IMR-90 (cell line): Measurements from ENCODE around the gene DEFB114. TPM values are rescaled to one million over a fixed set of nuclear protein-coding genes. Genes with fewer than 3 reads are reported as not detected.

ENCODE experiments used
- ATAC-seq: fragments of 200-7000 bp; cut with Tn5 transposase; 2 replicates; pipeline ENCODE4 v1.9.1; 2020; ENCODE audit warnings: low read depth, mild to moderate bottlenecking, moderate library complexity
- BruUV-seq: library from RNA; stranded (reverse); fragments of 400-500 nt; replicated peaks from 2 replicates; lab custom pipeline; 2021; lab: Mats Ljungman, UMichigan
- CTCF ChIA-PET: fragments of 300-600 bp; formaldehyde crosslinking; extraction: SDS; loops from one replicate; lab custom pipeline; 2021; ENCODE audit warnings: antibody characterized with exemption; lab: Yijun Ruan, JAX
- POLR2A ChIA-PET: fragments of 300-600 bp; sonication (Branson Sonifier 250); formaldehyde crosslinking; loops from one replicate; lab custom pipeline; 2022; ENCODE audit warnings: antibody characterized with exemption; ENCODE audit not compliant: unreplicated experiment; lab: Charles Lee
- DNase-seq: peaks from one replicate; pipeline ENCODE4 v3.0.0; 2013
- H2AFZ ChIP-seq: replicated peaks from 2 replicates; pipeline ENCODE3; 2013; ENCODE audit warnings: low read length, mild to moderate bottlenecking; ENCODE audit not compliant: poor library complexity
- H2AK5ac ChIP-seq: 2 replicates; pipeline ENCODE4 v1.6.1; 2013; ENCODE audit warnings: low read depth, low read length, inconsistent platforms
- H2AK9ac ChIP-seq: replicated peaks from 2 replicates; pipeline ENCODE3; 2013; ENCODE audit warnings: mild to moderate bottlenecking, low read depth, low read length, moderate library complexity; ENCODE audit not compliant: poor library complexity
- H2BK120ac ChIP-seq: 2 replicates; pipeline ENCODE4 v1.6.1; 2013; ENCODE audit warnings: low read depth, low read length, inconsistent platforms
- H2BK15ac ChIP-seq: 3 replicates; pipeline ENCODE4 v1.6.1; 2013; ENCODE audit warnings: low read depth, low read length, inconsistent platforms
- H2BK20ac ChIP-seq: 2 replicates; pipeline ENCODE4 v1.6.1; 2013; ENCODE audit warnings: low read depth, mild to moderate bottlenecking, inconsistent platforms, low read length, moderate library complexity
- H2BK5ac ChIP-seq: 2 replicates; pipeline ENCODE4 v1.6.1; 2013; ENCODE audit warnings: mild to moderate bottlenecking, low read depth, low read length, inconsistent platforms; ENCODE audit not compliant: poor library complexity, severe bottlenecking
- H3K14ac ChIP-seq: replicated peaks from 2 replicates; pipeline ENCODE4 v1.6.1; 2013; ENCODE audit warnings: low read depth, low read length, inconsistent platforms
- H3K18ac ChIP-seq: 2 replicates; pipeline ENCODE4 v1.6.1; 2013; ENCODE audit warnings: low read depth, low read length, control low read depth
- H3K23ac ChIP-seq: 2 replicates; pipeline ENCODE4 v1.6.1; 2013; ENCODE audit warnings: low read depth, low read length, inconsistent platforms
- H3K27ac ChIP-seq: 2 replicates; pipeline ENCODE4 v1.5.1; 2013; ENCODE audit warnings: mild to moderate bottlenecking, control low read depth, low read length; ENCODE audit not compliant: insufficient read depth
- H3K27me3 ChIP-seq: 2 replicates; pipeline ENCODE4 v1.6.1; 2013; ENCODE audit warnings: low read length; ENCODE audit not compliant: control insufficient read depth, insufficient read depth
- H3K36me3 ChIP-seq: 2 replicates; pipeline ENCODE4 v1.6.1; 2013; ENCODE audit warnings: low read length, mixed read lengths; ENCODE audit not compliant: control insufficient read depth, insufficient read depth
- H3K4ac ChIP-seq: 2 replicates; pipeline ENCODE4 v1.6.1; 2013; ENCODE audit warnings: low read depth, low read length, inconsistent platforms
- H3K4me1 ChIP-seq: 2 replicates; pipeline ENCODE4 v1.6.1; 2013; ENCODE audit warnings: low read length, mixed read lengths; ENCODE audit not compliant: control insufficient read depth, insufficient read depth
- H3K4me2 ChIP-seq: 2 replicates; pipeline ENCODE4 v1.6.1; 2013; ENCODE audit warnings: low read depth, mild to moderate bottlenecking, control low read depth, low read length, moderate library complexity
- H3K4me3 ChIP-seq: 2 replicates; pipeline ENCODE4 v1.5.1; 2013; ENCODE audit warnings: low read depth, mild to moderate bottlenecking, control low read depth, low read length, moderate library complexity; ENCODE audit not compliant: insufficient read depth
- H3K56ac ChIP-seq: 2 replicates; pipeline ENCODE4 v1.6.1; 2013; ENCODE audit warnings: low read length, inconsistent platforms; ENCODE audit not compliant: insufficient read depth; ENCODE audit errors: extremely low read depth
- H3K79me1 ChIP-seq, 2 experiments: 2 replicates each; pipeline ENCODE4 v1.6.1; 2013; ENCODE audit warnings: low read length in 2 of 2, inconsistent platforms in 1 of 2, low read depth in 1 of 2
- H3K9ac ChIP-seq: 2 replicates; pipeline ENCODE4 v1.6.1; 2013; ENCODE audit warnings: low read depth, low read length, control low read depth
- H3K9me1 ChIP-seq: 2 replicates; pipeline ENCODE4 v1.6.1; 2013; ENCODE audit warnings: low read length, inconsistent platforms; ENCODE audit not compliant: insufficient read depth
- H3K9me3 ChIP-seq: 2 replicates; pipeline ENCODE4 v1.6.1; 2013; ENCODE audit warnings: low read length; ENCODE audit not compliant: control insufficient read depth, insufficient read depth
- H4K20me1 ChIP-seq: 2 replicates; pipeline ENCODE4 v1.6.1; 2013; ENCODE audit warnings: low read length, inconsistent platforms; ENCODE audit not compliant: insufficient read depth
- H4K5ac ChIP-seq: 2 replicates; pipeline ENCODE4 v1.6.1; 2013; ENCODE audit warnings: mild to moderate bottlenecking, low read depth, low read length, control low read depth
- H4K8ac ChIP-seq, 2 experiments: 2 replicates each; pipeline ENCODE4 v1.6.1; 2013; ENCODE audit warnings: low read depth in 2 of 2, low read length in 2 of 2, control low read depth in 1 of 2, inconsistent platforms in 1 of 2
- H4K91ac ChIP-seq: 2 replicates; pipeline ENCODE4 v1.6.1; 2013; ENCODE audit warnings: low read depth, low read length, inconsistent platforms; ENCODE audit not compliant: insufficient read depth
- BHLHE40 ChIP-seq: fragments of 150-350 bp; IDR thresholded peaks from 2 replicates; pipeline ENCODE4 v1.6.1; 2016; ENCODE audit warnings: mild to moderate bottlenecking, low read depth, low read length
- CEBPB ChIP-seq: IDR thresholded peaks from 2 replicates; pipeline ENCODE4 v1.6.1; 2012; ENCODE audit warnings: low read depth, low read length, improper control_type of control experiment
- CHD1 ChIP-seq: IDR thresholded peaks from 2 replicates; pipeline ENCODE4 v1.6.1; 2012; ENCODE audit warnings: low read depth, low read length, improper control_type of control experiment
- FOS ChIP-seq: fragments of 150-350 bp; IDR thresholded peaks from 2 replicates; pipeline ENCODE4 v1.6.1; 2016; ENCODE audit warnings: low read depth, low read length
- MAFK ChIP-seq: IDR thresholded peaks from 2 replicates; pipeline ENCODE4 v1.6.1; 2012; ENCODE audit warnings: low read depth, low read length, improper control_type of control experiment
- MAZ ChIP-seq: IDR thresholded peaks from 2 replicates; pipeline ENCODE4 v1.6.1; 2012; ENCODE audit warnings: low read depth, mild to moderate bottlenecking, low read length, improper control_type of control experiment, moderate library complexity, borderline replicate concordance
- MXI1 ChIP-seq: IDR thresholded peaks from 2 replicates; pipeline ENCODE4 v1.6.1; 2012; ENCODE audit warnings: low read depth, mild to moderate bottlenecking, low read length, moderate library complexity, borderline replicate concordance
- NFE2L2 ChIP-seq: fragments of 150-350 bp; IDR thresholded peaks from 2 replicates; pipeline ENCODE4 v1.6.1; 2016; ENCODE audit warnings: low read depth, mild to moderate bottlenecking, low read length
- POLR2A ChIP-seq: IDR thresholded peaks from 2 replicates; pipeline ENCODE4 v1.6.1; 2012; ENCODE audit warnings: mild to moderate bottlenecking, low read depth, low read length
- RAD21 ChIP-seq: IDR thresholded peaks from 2 replicates; pipeline ENCODE4 v1.6.1; 2012; ENCODE audit warnings: low read length, improper control_type of control experiment
- RCOR1 ChIP-seq: IDR thresholded peaks from 2 replicates; pipeline ENCODE4 v1.6.1; 2012; ENCODE audit warnings: mild to moderate bottlenecking, low read length, improper control_type of control experiment; ENCODE audit not compliant: insufficient replicate concordance
- RFX5 ChIP-seq: IDR thresholded peaks from 2 replicates; pipeline ENCODE4 v1.8.0; 2012; ENCODE audit warnings: low read depth, mild to moderate bottlenecking, low read length, moderate library complexity
- SMC3 ChIP-seq: fragments of 150-350 bp; IDR thresholded peaks from 2 replicates; pipeline ENCODE4 v1.6.1; 2016; ENCODE audit warnings: low read depth, mild to moderate bottlenecking, antibody characterized with exemption, low read length, moderate library complexity
- WGBS, 2 experiments: methylation state at CpG; one replicate each; pipeline versions ENCODE4 v1.1.5 to v1.1.7; 2013; ENCODE audit warnings: missing lambda C conversion rate in 2 of 2; ENCODE audit not compliant: insufficient read length in 1 of 2; ENCODE audit errors: extremely low coverage in 2 of 2; 5-methylcytosine and 5-hydroxymethylcytosine counted together
- dilution Hi-C: fragments of 300-500 bp; cut with HindIII; formaldehyde crosslinking; loops from one replicate; pipeline ENCODE4 v1.14.3; 2018; ENCODE audit warnings: low sequenced_read_pairs; ENCODE audit not compliant: unreplicated experiment
- in situ Hi-C: fragments of 300-500 bp; cut with MboI; formaldehyde crosslinking; loops from 3 replicates; pipeline ENCODE4 v1.14.3; 2019; ENCODE audit warnings: low sequenced_read_pairs, inconsistent platforms, mixed read lengths
- intact Hi-C: fragments of 100-400 bp; cut with micrococcal nuclease; formaldehyde crosslinking; loops from 2 replicates; pipeline ENCODE4 v1.10.0; 2022
- polyA plus RNA-seq, 3 experiments: library from polyadenylated mRNA; depleted of rRNA; stranded (reverse); fragments of >200 nt; gene quantifications; 2 replicates each; pipeline ENCODE4 v1.2.3, GENCODE V29; 2012; ENCODE audit warnings: low replicate concordance in 1 of 3
- total RNA-seq: library from RNA; depleted of rRNA; stranded (reverse); fragments of >200 nt; gene quantifications from 2 replicates; pipeline ENCODE4 v1.2.3, GENCODE V29; 2012
- TF ChIP-seq, protein P1 (sequence below): fragments of 150-350 bp; IDR thresholded peaks from 2 replicates; pipeline ENCODE4 v1.6.1; 2016; ENCODE audit warnings: low read depth, mild to moderate bottlenecking, low read length, moderate library complexity, borderline replicate concordance
- TF ChIP-seq, protein P2 (sequence below): fragments of 150-350 bp; IDR thresholded peaks from 2 replicates; pipeline ENCODE4 v1.6.1; 2017; ENCODE audit warnings: mild to moderate bottlenecking, antibody characterized with exemption, low read length, low read depth
- TF ChIP-seq, protein P3 (sequence below): conservative IDR thresholded peaks from 2 replicates; pipeline ENCODE4 v1.5.1; 2012; ENCODE audit warnings: mild to moderate bottlenecking, low read depth, low read length, improper control_type of control experiment

DEFB114 gene
- total and polyA plus RNA-seq, 2 of the 4 experiments (the other 2 are of a cell fraction) = not detected

DNA sequence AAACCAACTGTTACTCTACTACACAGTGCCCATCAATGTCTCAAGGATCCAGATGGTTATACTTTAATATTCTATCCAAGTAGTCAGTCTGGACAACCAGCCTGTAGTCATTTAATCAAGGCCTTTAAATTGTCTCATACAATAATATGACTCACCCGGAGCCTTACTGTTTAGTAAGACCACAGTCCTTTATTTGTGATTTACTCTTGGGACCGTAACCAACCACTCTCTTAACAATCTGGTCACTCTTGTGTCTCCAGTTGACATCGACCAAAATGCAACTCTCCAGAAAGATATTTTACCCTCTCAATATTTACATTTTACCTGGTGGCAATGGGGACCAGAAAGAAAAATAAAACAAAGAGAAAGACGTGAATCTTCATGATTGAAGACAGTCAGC, 14.9 kb downstream of the DEFB114 start:
- H3K4me1 ChIP-seq = no peaks in the 10 kb centered on the region
- TF ChIP-seq MAFK (no peak), CHD1 (no peak), MAZ (no peak), FOS (no peak), SMC3 (no peak), CEBPB (no peak), MXI1 (no peak), RFX5 (no peak), RCOR1 (no peak), POLR2A (no peak), RAD21 (no peak), NFE2L2 (no peak), BHLHE40 (no peak)
- TF ChIP-seq, protein P1, sequence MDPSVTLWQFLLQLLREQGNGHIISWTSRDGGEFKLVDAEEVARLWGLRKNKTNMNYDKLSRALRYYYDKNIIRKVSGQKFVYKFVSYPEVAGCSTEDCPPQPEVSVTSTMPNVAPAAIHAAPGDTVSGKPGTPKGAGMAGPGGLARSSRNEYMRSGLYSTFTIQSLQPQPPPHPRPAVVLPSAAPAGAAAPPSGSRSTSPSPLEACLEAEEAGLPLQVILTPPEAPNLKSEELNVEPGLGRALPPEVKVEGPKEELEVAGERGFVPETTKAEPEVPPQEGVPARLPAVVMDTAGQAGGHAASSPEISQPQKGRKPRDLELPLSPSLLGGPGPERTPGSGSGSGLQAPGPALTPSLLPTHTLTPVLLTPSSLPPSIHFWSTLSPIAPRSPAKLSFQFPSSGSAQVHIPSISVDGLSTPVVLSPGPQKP = no peak
- TF ChIP-seq, protein P2, sequence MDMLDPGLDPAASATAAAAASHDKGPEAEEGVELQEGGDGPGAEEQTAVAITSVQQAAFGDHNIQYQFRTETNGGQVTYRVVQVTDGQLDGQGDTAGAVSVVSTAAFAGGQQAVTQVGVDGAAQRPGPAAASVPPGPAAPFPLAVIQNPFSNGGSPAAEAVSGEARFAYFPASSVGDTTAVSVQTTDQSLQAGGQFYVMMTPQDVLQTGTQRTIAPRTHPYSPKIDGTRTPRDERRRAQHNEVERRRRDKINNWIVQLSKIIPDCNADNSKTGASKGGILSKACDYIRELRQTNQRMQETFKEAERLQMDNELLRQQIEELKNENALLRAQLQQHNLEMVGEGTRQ = no peak
- TF ChIP-seq, protein P3, sequence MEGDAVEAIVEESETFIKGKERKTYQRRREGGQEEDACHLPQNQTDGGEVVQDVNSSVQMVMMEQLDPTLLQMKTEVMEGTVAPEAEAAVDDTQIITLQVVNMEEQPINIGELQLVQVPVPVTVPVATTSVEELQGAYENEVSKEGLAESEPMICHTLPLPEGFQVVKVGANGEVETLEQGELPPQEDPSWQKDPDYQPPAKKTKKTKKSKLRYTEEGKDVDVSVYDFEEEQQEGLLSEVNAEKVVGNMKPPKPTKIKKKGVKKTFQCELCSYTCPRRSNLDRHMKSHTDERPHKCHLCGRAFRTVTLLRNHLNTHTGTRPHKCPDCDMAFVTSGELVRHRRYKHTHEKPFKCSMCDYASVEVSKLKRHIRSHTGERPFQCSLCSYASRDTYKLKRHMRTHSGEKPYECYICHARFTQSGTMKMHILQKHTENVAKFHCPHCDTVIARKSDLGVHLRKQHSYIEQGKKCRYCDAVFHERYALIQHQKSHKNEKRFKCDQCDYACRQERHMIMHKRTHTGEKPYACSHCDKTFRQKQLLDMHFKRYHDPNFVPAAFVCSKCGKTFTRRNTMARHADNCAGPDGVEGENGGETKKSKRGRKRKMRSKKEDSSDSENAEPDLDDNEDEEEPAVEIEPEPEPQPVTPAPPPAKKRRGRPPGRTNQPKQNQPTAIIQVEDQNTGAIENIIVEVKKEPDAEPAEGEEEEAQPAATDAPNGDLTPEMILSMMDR = no peak
- H3K4me2 ChIP-seq = no peak overlapping the region
- H4K20me1 ChIP-seq = no peaks in the 10 kb centered on the region
- no peak for DNase-seq
- H3K9me1 ChIP-seq = no peaks in the 10 kb centered on the region
- H3K4me3 ChIP-seq = no peak overlapping the region
- H2AFZ ChIP-seq = no peak overlapping the region
- no peak overlapping the region for H2AK9ac ChIP-seq
- no peak overlapping the region for H2BK20ac ChIP-seq
- H3K14ac ChIP-seq = no peak overlapping the region
- no peak overlapping the region for H2BK15ac ChIP-seq
- H3K9ac ChIP-seq = no peak overlapping the region
- dilution Hi-C loops = no loop called here
- in situ Hi-C loops = no loop called here
- ChIA-PET CTCF (no interaction called here), POLR2A (no interaction called here)
- no peak overlapping the region for H2BK5ac ChIP-seq
- H4K8ac ChIP-seq = no peak overlapping the region
- no peak overlapping the region for H4K5ac ChIP-seq
- H3K4ac ChIP-seq = no peak overlapping the region
- intact Hi-C loops = no loop called here
- no CpG with 5 or more reads among the region's 4 CpGs for WGBS, 2 experiments
- no peak overlapping the region for H3K18ac ChIP-seq
- ATAC-seq = no peak
- no peak overlapping the region for H3K56ac ChIP-seq
- no TSS peak for BruUV-seq
- no peak overlapping the region for H3K27ac ChIP-seq
- no peaks in the 10 kb centered on the region for H3K27me3 ChIP-seq
- no peaks in the 10 kb centered on the region for H3K36me3 ChIP-seq
- no peaks in the 10 kb centered on the region for H3K79me1 ChIP-seq
- H2AK5ac ChIP-seq = no peak overlapping the region
- H4K91ac ChIP-seq = no peak overlapping the region
- H3K23ac ChIP-seq = no peak overlapping the region
- no peak overlapping the region for H2BK120ac ChIP-seq
- H3K9me3 ChIP-seq = no peaks in the 10 kb centered on the region
